Right lobe of liver (tissue), 4 donors: ENCODE measurements around the gene MESP2.

Experiments
- CTCF ChIP-seq, 4 donors: fragments of 200-600 bp in 3 of 4; fragments of 450-650 bp in 1 of 4; IDR thresholded peaks; one replicate each; pipeline versions ENCODE4 v1.5.1 to v1.8.0; 2016 to 2022; ENCODE audit warnings: antibody characterized with exemption in 4 of 4, mild to moderate bottlenecking in 2 of 4
- POLR2A ChIP-seq: fragments of 450-650 bp; IDR thresholded peaks from one replicate; pipeline ENCODE4 v1.6.1; 2017; ENCODE audit warnings: antibody characterized with exemption, mild to moderate bottlenecking
- donor health status: DM: no; HTN: no; CAD: no.
- donor health status: DM: no; HTN: no; CAD: no.
- donor health status: DM: no; HTN: yes; CAD: no.

DNA sequence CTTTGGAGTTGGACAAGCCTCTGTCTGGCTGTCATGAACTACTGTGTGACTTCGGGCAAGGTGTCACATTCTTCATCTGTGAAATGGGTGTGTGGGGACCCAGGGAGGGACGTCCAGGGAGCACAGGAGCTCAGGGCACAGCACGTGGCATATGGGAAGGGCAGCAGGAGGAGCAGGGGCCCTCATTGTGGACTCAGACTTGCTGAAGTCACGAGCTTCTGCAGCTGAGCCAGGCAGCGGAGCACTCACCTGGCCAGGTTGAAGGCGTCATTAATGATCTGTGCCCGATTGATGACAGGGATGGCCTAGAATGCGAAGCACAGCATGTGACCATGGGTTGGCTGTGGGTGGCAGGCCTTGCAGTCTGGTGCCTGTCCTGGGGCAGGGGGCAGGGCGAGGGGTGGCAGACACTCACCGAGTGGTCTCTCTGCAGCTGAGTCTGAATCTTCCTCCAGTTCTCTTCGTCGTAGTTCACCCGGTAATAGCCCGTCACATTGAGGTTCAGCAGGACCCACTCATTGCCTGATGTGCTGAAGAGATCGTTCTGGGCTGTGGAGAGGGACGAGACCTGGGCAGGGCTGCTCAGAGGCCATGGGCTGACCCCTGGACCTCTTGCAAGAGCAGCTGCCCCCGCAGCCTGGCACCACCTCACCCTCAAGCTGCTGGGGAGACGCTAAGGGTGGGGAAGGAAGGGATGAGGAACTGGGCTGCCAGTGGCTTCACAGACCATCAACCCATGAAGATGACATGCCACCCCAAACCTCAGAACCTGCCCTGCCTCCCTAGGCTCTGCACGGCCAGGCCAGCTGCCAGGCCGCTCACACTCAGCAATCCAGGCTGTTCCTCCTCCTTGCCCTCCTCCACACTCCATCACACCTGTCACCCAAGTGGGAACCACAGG, 23.1 kb downstream of the MESP2 start:
- TF ChIP-seq CTCF (IDR thresholded peaks at IDR 0.05) (no peak), POLR2A (no peak)
